NB4 (cell line): ENCODE results near the gene POLR1C.

ENCODE experiments used
- DNase-seq: peaks from one replicate; pipeline ENCODE4 v3.0.0; 2010; ENCODE audit warnings: low read depth
- H3K4me3 ChIP-seq: one replicate; pipeline ENCODE4 v1.5.1; 2011; ENCODE audit warnings: mild to moderate bottlenecking, low read depth, low read length, moderate library complexity
- CTCF ChIP-seq: IDR thresholded peaks from one replicate; pipeline ENCODE4 v1.5.1; 2012; ENCODE audit warnings: low read depth, low read length
- MAX ChIP-seq: IDR thresholded peaks from 2 replicates; pipeline ENCODE4 v1.6.1; 2011; ENCODE audit warnings: low read depth, low read length
- MYC ChIP-seq: IDR thresholded peaks from 2 replicates; pipeline ENCODE4 v1.6.1; 2011; ENCODE audit warnings: low read depth, low read length
- POLR2A ChIP-seq: IDR thresholded peaks from 2 replicates; pipeline ENCODE4 v1.6.1; 2011; ENCODE audit warnings: mild to moderate bottlenecking; ENCODE audit not compliant: insufficient read length; ENCODE audit errors: extremely low read depth

The POLR1C gene

GRCh38 chr6:43570876-43571441, 54.1 kb downstream of the POLR1C start:
- H3K4me3 ChIP-seq, result no peak overlapping the region
- peak; percentile 20 for DNase-seq

More at GRCh38 chr6:43570876-43571441, 54.1 kb downstream of the POLR1C start:
- TF ChIP-seq POLR2A (no peak), CTCF (no peak), MAX (no peak), MYC (no peak)
